VCaP (cell line): ENCODE measurements around the gene GGA1.

ENCODE experiments used
- H3K27ac ChIP-seq: fragments of 450-650 bp; 2 replicates; pipeline ENCODE4 v1.5.1; 2017
- CTCF ChIP-seq: fragments of 450-650 bp; conservative IDR thresholded peaks from 2 replicates; pipeline ENCODE4 v1.5.1; 2017; ENCODE audit warnings: mild to moderate bottlenecking, moderate library complexity

The GGA1 gene

GRCh38 chr22:37607010-37607934, 1.4 kb upstream of the GGA1 start:
- TF ChIP-seq CTCF = peak; percentile 99
- peak overlapping the region; percentile 96 for H3K27ac ChIP-seq

GRCh38 chr22:37607935-37608476, 628 bp upstream of the GGA1 start:
- TF ChIP-seq CTCF = no peak

GRCh38 chr22:37609240-37610152, 862 bp downstream of the GGA1 start:
- H3K27ac ChIP-seq = peak overlapping the region; percentile 96
- no peak for TF ChIP-seq CTCF

More at GRCh38 chr22:37607935-37608476, 628 bp upstream of the GGA1 start:
- H3K27ac ChIP-seq = peak overlapping the region; percentile 96

- H3K27ac ChIP-seq = peak overlapping the region; percentile 96
These were observed 1.5 kb downstream of the GGA1 start for GRCh38 chr22:37610153-37610475.

- H3K27ac ChIP-seq = peak overlapping the region; percentile 96
These were observed 2.0 kb downstream of the GGA1 start for GRCh38 chr22:37610480-37611129.

GRCh38 chr22:37611207-37611606, 2.6 kb downstream of the GGA1 start:
- no peak for TF ChIP-seq CTCF
- peak overlapping the region; percentile 8; the same call in 1 of the 2 replicates for H3K27ac ChIP-seq

More at GRCh38 chr22:37610480-37611129, 2.0 kb downstream of the GGA1 start:
- no peak for TF ChIP-seq CTCF

GRCh38 chr22:37616201-37617083, 7.8 kb downstream of the GGA1 start:
- no peak overlapping the region for H3K27ac ChIP-seq
- no peak for TF ChIP-seq CTCF
